ENCODE measurements around the gene TTYH3.

The TTYH3 gene

GRCh38 chr7:2646680-2647571, 15.1 kb downstream of the TTYH3 start:
- FAIRE-seq: no peak

GRCh38 chr7:2647594-2648172, 15.9 kb downstream of the TTYH3 start:
- no peak for FAIRE-seq
- DNase-seq (ENCODE audit: low spot score): no peak

More at GRCh38 chr7:2646680-2647571, 15.1 kb downstream of the TTYH3 start:
- DNase-seq (ENCODE audit: low spot score): no peak

- DNase-seq (ENCODE audit: low spot score): no peak
- no peak for FAIRE-seq
These were observed 17.5 kb downstream of the TTYH3 start for GRCh38 chr7:2649139-2649838.

GRCh38 chr7:2649991-2650390, 18.2 kb downstream of the TTYH3 start:
- FAIRE-seq: no peak
- no peak for DNase-seq (ENCODE audit: low spot score)

GRCh38 chr7:2650451-2650850, 18.7 kb downstream of the TTYH3 start:
- FAIRE-seq (no peak), DNase-seq (ENCODE audit: low spot score) (no peak)

- no peak for FAIRE-seq
- DNase-seq (ENCODE audit: low spot score): no peak
These were observed 19.6 kb downstream of the TTYH3 start for GRCh38 chr7:2651336-2651735.

GRCh38 chr7:2651847-2652735, 20.3 kb downstream of the TTYH3 start:
- no peak for DNase-seq (ENCODE audit: low spot score)
- FAIRE-seq: no peak

- FAIRE-seq: no peak
These were observed 20.9 kb downstream of the TTYH3 start for GRCh38 chr7:2652736-2653060.

GRCh38 chr7:2654059-2654458, 22.3 kb downstream of the TTYH3 start:
- no peak for DNase-seq (ENCODE audit: low spot score)

More at GRCh38 chr7:2652736-2653060, 20.9 kb downstream of the TTYH3 start:
- DNase-seq (ENCODE audit: low spot score): no peak

GRCh38 chr7:2655870-2656614, 24.3 kb downstream of the TTYH3 start:
- DNase-seq (ENCODE audit: low spot score): no peak
- no peak for FAIRE-seq

More at GRCh38 chr7:2654059-2654458, 22.3 kb downstream of the TTYH3 start:
- no peak for FAIRE-seq

GRCh38 chr7:2657208-2657607, 25.4 kb downstream of the TTYH3 start:
- DNase-seq (ENCODE audit: low spot score) (no peak), FAIRE-seq (no peak)

- FAIRE-seq (no peak), DNase-seq (ENCODE audit: low spot score) (no peak)
These were observed 26.3 kb downstream of the TTYH3 start for GRCh38 chr7:2657920-2658671.

GRCh38 chr7:2658941-2659340, 27.2 kb downstream of the TTYH3 start:
- FAIRE-seq (no peak), DNase-seq (ENCODE audit: low spot score) (no peak)

- no peak for DNase-seq (ENCODE audit: low spot score)
- FAIRE-seq: no peak
These were observed 28.0 kb downstream of the TTYH3 start for GRCh38 chr7:2659556-2660358.

GRCh38 chr7:2660359-2661095, 28.7 kb downstream of the TTYH3 start:
- FAIRE-seq: no peak
- DNase-seq (ENCODE audit: low spot score): no peak

- FAIRE-seq (no peak), DNase-seq (ENCODE audit: low spot score) (no peak)
These were observed 29.3 kb downstream of the TTYH3 start for GRCh38 chr7:2661096-2661449.

GRCh38 chr7:2661602-2662272, 30.0 kb downstream of the TTYH3 start:
- FAIRE-seq: no peak
- no peak for DNase-seq (ENCODE audit: low spot score)
